Measurements from ENCODE around the gene BFSP2.
"Not testable (repeated sequence)": the region's sequence is repeated elsewhere in the genome, so short reads cannot be mapped to it uniquely, and the experiment has no call there.

GRCh38 chr3:133502542-133502941 is 102.7 kb downstream of the BFSP2 start:
- not testable (repeated sequence) for TF ChIP-seq CTCF, POLR2A (IDR thresholded peaks at IDR 0.05)
